WTC11 (cell line): ENCODE measurements around the gene CHST5. TPM values are rescaled to one million over a fixed set of nuclear protein-coding genes. Genes with fewer than 3 reads are reported as not detected.

Experiments
- ATF1 ChIP-seq: sonication (generic); formaldehyde crosslinking; IDR thresholded peaks from 2 replicates; pipeline ENCODE4 v1.8.1; 2023; ENCODE audit warnings: mild to moderate bottlenecking, moderate library complexity, missing genetic modification reagents
- CBFB ChIP-seq: sonication (generic); formaldehyde crosslinking; IDR thresholded peaks from 2 replicates; pipeline ENCODE4 v1.8.1; 2022; ENCODE audit warnings: mild to moderate bottlenecking, low read depth, missing genetic modification reagents
- CREB1 ChIP-seq: sonication (generic); formaldehyde crosslinking; IDR thresholded peaks from 2 replicates; pipeline ENCODE4 v1.8.0; 2023; ENCODE audit warnings: mild to moderate bottlenecking, missing genetic modification reagents
- CREM ChIP-seq: sonication (generic); formaldehyde crosslinking; IDR thresholded peaks from 2 replicates; pipeline ENCODE4 v1.8.1; 2022; ENCODE audit warnings: mild to moderate bottlenecking, missing genetic modification reagents, moderate library complexity
- ESRRA ChIP-seq: sonication (generic); formaldehyde crosslinking; IDR thresholded peaks from 2 replicates; pipeline ENCODE4 v1.8.1; 2022; ENCODE audit warnings: mild to moderate bottlenecking, missing genetic modification reagents, borderline replicate concordance
- ETV6 ChIP-seq: sonication (generic); formaldehyde crosslinking; IDR thresholded peaks from 2 replicates; pipeline ENCODE4 v1.8.1; 2022; ENCODE audit warnings: mild to moderate bottlenecking, missing genetic modification reagents
- FOXP1 ChIP-seq: sonication (generic); formaldehyde crosslinking; IDR thresholded peaks from 2 replicates; pipeline ENCODE4 v1.8.0; 2022; ENCODE audit warnings: missing genetic modification reagents, mild to moderate bottlenecking, moderate library complexity, borderline replicate concordance
- FOXP4 ChIP-seq: sonication (generic); formaldehyde crosslinking; IDR thresholded peaks from 2 replicates; pipeline ENCODE4 v1.8.0; 2022; ENCODE audit warnings: mild to moderate bottlenecking, missing genetic modification reagents
- GABPB1 ChIP-seq: sonication (generic); formaldehyde crosslinking; IDR thresholded peaks from 2 replicates; pipeline ENCODE4 v1.8.1; 2023; ENCODE audit warnings: mild to moderate bottlenecking, missing genetic modification reagents
- IRF2 ChIP-seq: sonication (generic); formaldehyde crosslinking; IDR thresholded peaks from 2 replicates; pipeline ENCODE4 v1.8.0; 2022; ENCODE audit warnings: low read depth, missing genetic modification reagents, borderline replicate concordance
- NR2C2 ChIP-seq: sonication (generic); formaldehyde crosslinking; IDR thresholded peaks from 2 replicates; pipeline ENCODE4 v1.8.0; 2022; ENCODE audit warnings: mild to moderate bottlenecking, missing genetic modification reagents
- OVOL2 ChIP-seq: fragments of 250-450 bp; sonication (Bioruptor Pico); IDR thresholded peaks from 2 replicates; pipeline ENCODE4 v1.9.0; 2021; ENCODE audit warnings: mild to moderate bottlenecking, borderline replicate concordance
- SP1 ChIP-seq: sonication (generic); formaldehyde crosslinking; conservative IDR thresholded peaks from 2 replicates; pipeline ENCODE4 v1.8.1; 2022; ENCODE audit warnings: missing genetic modification reagents
- STAT6 ChIP-seq: sonication (generic); formaldehyde crosslinking; conservative IDR thresholded peaks from 2 replicates; pipeline ENCODE4 v1.8.1; 2023; ENCODE audit warnings: mild to moderate bottlenecking, low read depth, missing genetic modification reagents, moderate library complexity
- ZBTB21 ChIP-seq: sonication (generic); formaldehyde crosslinking; IDR thresholded peaks from 2 replicates; pipeline ENCODE4 v1.8.1; 2023; ENCODE audit warnings: mild to moderate bottlenecking, missing genetic modification reagents, borderline replicate concordance
- ZNF317 ChIP-seq: sonication (generic); formaldehyde crosslinking; IDR thresholded peaks from 2 replicates; pipeline ENCODE4 v1.8.1; 2023; ENCODE audit warnings: low read depth, mild to moderate bottlenecking, moderate library complexity, missing genetic modification reagents, borderline replicate concordance
- ZNF416 ChIP-seq: fragments of 250-450 bp; sonication (Bioruptor Pico); IDR thresholded peaks from 2 replicates; pipeline ENCODE4 v1.9.0; 2021; ENCODE audit warnings: mild to moderate bottlenecking, inconsistent platforms
- total RNA-seq: library from RNA; stranded (reverse); gene quantifications from 3 replicates; pipeline ENCODE4 v1.2.3, GENCODE V29; 2021
- TF ChIP-seq, protein P1 (sequence below): sonication (generic); formaldehyde crosslinking; IDR thresholded peaks from 2 replicates; pipeline ENCODE4 v1.8.0; 2023; ENCODE audit warnings: missing genetic modification reagents, mild to moderate bottlenecking, borderline replicate concordance
- TF ChIP-seq, protein P2 (sequence below): sonication (generic); formaldehyde crosslinking; IDR thresholded peaks from 2 replicates; pipeline ENCODE4 v1.8.1; 2023; ENCODE audit warnings: mild to moderate bottlenecking, missing genetic modification reagents, moderate library complexity
- TF ChIP-seq, protein P3 (sequence below): fragments of 250-450 bp; sonication (Bioruptor Pico); IDR thresholded peaks from 2 replicates; pipeline ENCODE4 v1.8.0; 2021; ENCODE audit warnings: mild to moderate bottlenecking
- TF ChIP-seq, protein P4 (sequence below): fragments of 250-450 bp; sonication (Bioruptor Pico); IDR thresholded peaks from 2 replicates; pipeline ENCODE4 v1.9.0; 2021; ENCODE audit warnings: mild to moderate bottlenecking

Gene CHST5
- total RNA-seq, 1 experiment from 2014 or later: not detected

- TF ChIP-seq ZNF416 (CRISPR knock-in tag): 0 out of 2 replicates have a peak, but pooled peaks have one; percentile 66
- no peak; the same call in 1 of the 2 replicates for TF ChIP-seq OVOL2 (CRISPR knock-in tag)
- no peak for TF ChIP-seq ETV6 (CRISPR knock-in tag)
- TF ChIP-seq, protein P1, sequence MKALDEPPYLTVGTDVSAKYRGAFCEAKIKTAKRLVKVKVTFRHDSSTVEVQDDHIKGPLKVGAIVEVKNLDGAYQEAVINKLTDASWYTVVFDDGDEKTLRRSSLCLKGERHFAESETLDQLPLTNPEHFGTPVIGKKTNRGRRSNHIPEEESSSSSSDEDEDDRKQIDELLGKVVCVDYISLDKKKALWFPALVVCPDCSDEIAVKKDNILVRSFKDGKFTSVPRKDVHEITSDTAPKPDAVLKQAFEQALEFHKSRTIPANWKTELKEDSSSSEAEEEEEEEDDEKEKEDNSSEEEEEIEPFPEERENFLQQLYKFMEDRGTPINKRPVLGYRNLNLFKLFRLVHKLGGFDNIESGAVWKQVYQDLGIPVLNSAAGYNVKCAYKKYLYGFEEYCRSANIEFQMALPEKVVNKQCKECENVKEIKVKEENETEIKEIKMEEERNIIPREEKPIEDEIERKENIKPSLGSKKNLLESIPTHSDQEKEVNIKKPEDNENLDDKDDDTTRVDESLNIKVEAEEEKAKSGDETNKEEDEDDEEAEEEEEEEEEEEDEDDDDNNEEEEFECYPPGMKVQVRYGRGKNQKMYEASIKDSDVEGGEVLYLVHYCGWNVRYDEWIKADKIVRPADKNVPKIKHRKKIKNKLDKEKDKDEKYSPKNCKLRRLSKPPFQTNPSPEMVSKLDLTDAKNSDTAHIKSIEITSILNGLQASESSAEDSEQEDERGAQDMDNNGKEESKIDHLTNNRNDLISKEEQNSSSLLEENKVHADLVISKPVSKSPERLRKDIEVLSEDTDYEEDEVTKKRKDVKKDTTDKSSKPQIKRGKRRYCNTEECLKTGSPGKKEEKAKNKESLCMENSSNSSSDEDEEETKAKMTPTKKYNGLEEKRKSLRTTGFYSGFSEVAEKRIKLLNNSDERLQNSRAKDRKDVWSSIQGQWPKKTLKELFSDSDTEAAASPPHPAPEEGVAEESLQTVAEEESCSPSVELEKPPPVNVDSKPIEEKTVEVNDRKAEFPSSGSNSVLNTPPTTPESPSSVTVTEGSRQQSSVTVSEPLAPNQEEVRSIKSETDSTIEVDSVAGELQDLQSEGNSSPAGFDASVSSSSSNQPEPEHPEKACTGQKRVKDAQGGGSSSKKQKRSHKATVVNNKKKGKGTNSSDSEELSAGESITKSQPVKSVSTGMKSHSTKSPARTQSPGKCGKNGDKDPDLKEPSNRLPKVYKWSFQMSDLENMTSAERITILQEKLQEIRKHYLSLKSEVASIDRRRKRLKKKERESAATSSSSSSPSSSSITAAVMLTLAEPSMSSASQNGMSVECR (CRISPR knock-in tag): peak; percentile 38; the same call in 1 of the 2 replicates
- peak; percentile 50; the same call in 1 of the 2 replicates for TF ChIP-seq ZBTB21 (CRISPR knock-in tag)
- TF ChIP-seq ZNF317 (CRISPR knock-in tag): 0 out of 2 replicates have a peak, but pooled peaks have one; percentile 39
- TF ChIP-seq IRF2 (CRISPR knock-in tag): no peak
- TF ChIP-seq SP1 (CRISPR knock-in tag): peak; percentile 84
- TF ChIP-seq, protein P2, sequence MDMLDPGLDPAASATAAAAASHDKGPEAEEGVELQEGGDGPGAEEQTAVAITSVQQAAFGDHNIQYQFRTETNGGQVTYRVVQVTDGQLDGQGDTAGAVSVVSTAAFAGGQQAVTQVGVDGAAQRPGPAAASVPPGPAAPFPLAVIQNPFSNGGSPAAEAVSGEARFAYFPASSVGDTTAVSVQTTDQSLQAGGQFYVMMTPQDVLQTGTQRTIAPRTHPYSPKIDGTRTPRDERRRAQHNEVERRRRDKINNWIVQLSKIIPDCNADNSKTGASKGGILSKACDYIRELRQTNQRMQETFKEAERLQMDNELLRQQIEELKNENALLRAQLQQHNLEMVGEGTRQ (CRISPR knock-in tag): 0 out of 2 replicates have a peak, but pooled peaks have one; percentile 13
- TF ChIP-seq CREM (CRISPR knock-in tag): 0 out of 2 replicates have a peak, but pooled peaks have one; percentile 36
- peak; percentile 60; the same call in 1 of the 2 replicates for TF ChIP-seq CBFB (CRISPR knock-in tag)
- TF ChIP-seq, protein P3, sequence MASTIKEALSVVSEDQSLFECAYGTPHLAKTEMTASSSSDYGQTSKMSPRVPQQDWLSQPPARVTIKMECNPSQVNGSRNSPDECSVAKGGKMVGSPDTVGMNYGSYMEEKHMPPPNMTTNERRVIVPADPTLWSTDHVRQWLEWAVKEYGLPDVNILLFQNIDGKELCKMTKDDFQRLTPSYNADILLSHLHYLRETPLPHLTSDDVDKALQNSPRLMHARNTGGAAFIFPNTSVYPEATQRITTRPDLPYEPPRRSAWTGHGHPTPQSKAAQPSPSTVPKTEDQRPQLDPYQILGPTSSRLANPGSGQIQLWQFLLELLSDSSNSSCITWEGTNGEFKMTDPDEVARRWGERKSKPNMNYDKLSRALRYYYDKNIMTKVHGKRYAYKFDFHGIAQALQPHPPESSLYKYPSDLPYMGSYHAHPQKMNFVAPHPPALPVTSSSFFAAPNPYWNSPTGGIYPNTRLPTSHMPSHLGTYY (CRISPR knock-in tag): no peak
- no peak for TF ChIP-seq CREB1
- no peak for TF ChIP-seq ESRRA (CRISPR knock-in tag)
- no peak for TF ChIP-seq ATF1
- no peak for TF ChIP-seq GABPB1
- TF ChIP-seq, protein P4, sequence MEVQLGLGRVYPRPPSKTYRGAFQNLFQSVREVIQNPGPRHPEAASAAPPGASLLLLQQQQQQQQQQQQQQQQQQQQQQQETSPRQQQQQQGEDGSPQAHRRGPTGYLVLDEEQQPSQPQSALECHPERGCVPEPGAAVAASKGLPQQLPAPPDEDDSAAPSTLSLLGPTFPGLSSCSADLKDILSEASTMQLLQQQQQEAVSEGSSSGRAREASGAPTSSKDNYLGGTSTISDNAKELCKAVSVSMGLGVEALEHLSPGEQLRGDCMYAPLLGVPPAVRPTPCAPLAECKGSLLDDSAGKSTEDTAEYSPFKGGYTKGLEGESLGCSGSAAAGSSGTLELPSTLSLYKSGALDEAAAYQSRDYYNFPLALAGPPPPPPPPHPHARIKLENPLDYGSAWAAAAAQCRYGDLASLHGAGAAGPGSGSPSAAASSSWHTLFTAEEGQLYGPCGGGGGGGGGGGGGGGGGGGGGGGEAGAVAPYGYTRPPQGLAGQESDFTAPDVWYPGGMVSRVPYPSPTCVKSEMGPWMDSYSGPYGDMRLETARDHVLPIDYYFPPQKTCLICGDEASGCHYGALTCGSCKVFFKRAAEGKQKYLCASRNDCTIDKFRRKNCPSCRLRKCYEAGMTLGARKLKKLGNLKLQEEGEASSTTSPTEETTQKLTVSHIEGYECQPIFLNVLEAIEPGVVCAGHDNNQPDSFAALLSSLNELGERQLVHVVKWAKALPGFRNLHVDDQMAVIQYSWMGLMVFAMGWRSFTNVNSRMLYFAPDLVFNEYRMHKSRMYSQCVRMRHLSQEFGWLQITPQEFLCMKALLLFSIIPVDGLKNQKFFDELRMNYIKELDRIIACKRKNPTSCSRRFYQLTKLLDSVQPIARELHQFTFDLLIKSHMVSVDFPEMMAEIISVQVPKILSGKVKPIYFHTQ (CRISPR knock-in tag): no peak
- TF ChIP-seq FOXP4: peak; percentile 72
- TF ChIP-seq STAT6 (CRISPR knock-in tag): 0 out of 2 replicates have a peak, but pooled peaks have one; percentile 18
- 0 out of 2 replicates have a peak, but pooled peaks have one; percentile 50 for TF ChIP-seq FOXP1 (CRISPR knock-in tag)
- TF ChIP-seq NR2C2 (CRISPR knock-in tag): no peak
These were observed 40.7 kb downstream of the CHST5 start, which contains the start of gene CHST6 (continued) for GRCh38 chr16:75495076-75495674.
